DND-41 (cell line): ENCODE results near the gene NUDT9.
"Not testable (repeated sequence)": the region's sequence is repeated elsewhere in the genome, so short reads cannot be mapped to it uniquely, and the experiment has no call there.

ENCODE experiments used
- ATAC-seq: fragments of 200-7000 bp; cut with Tn5 transposase; 3 replicates; pipeline ENCODE4 v1.9.1; 2021; ENCODE audit warnings: low read depth; ENCODE audit not compliant: insufficient read depth
- DNase-seq: peaks from one replicate; pipeline ENCODE4 v3.0.0-alpha.2; 2020
- H2AFZ ChIP-seq: 2 replicates; pipeline ENCODE4 v1.6.0; 2012; ENCODE audit warnings: low read depth, low read length
- H3K27ac ChIP-seq: 2 replicates; pipeline ENCODE4 v1.5.1; 2012; ENCODE audit warnings: low read length, inconsistent platforms
- H3K27me3 ChIP-seq: fragments of 200-600 bp; sonication (generic); 2 replicates; pipeline ENCODE4 v1.6.0; 2012; ENCODE audit warnings: low read length, mild to moderate bottlenecking, inconsistent platforms; ENCODE audit not compliant: insufficient read depth, poor library complexity
- H3K36me3 ChIP-seq: 2 replicates; pipeline ENCODE4 v1.5.1; 2012; ENCODE audit warnings: low read length, inconsistent platforms; ENCODE audit not compliant: insufficient read depth
- H3K4me1 ChIP-seq: 2 replicates; pipeline ENCODE4 v1.5.1; 2012; ENCODE audit warnings: mild to moderate bottlenecking, low read length; ENCODE audit not compliant: insufficient read depth
- H3K4me2 ChIP-seq: 2 replicates; pipeline ENCODE4 v1.6.0; 2012; ENCODE audit warnings: mild to moderate bottlenecking, moderate library complexity, low read length, inconsistent platforms; ENCODE audit not compliant: insufficient read depth
- H3K4me3 ChIP-seq, 2 experiments: fragments of 200-600 bp in 1 of 2; shearing (Covaris generic) in 1 of 2; 2 replicates each; pipeline ENCODE4 v1.5.1; 2012 to 2016; ENCODE audit warnings: inconsistent platforms in 2 of 2, low read length in 2 of 2, mild to moderate bottlenecking in 2 of 2, low read depth in 1 of 2, moderate library complexity in 1 of 2
- H3K79me2 ChIP-seq: 2 replicates; pipeline ENCODE4 v1.6.0; 2012; ENCODE audit warnings: low read length, inconsistent platforms; ENCODE audit not compliant: insufficient read depth
- H3K9ac ChIP-seq: 2 replicates; pipeline ENCODE4 v1.6.0; 2012; ENCODE audit warnings: low read depth, mild to moderate bottlenecking, inconsistent platforms, low read length, moderate library complexity
- H3K9me3 ChIP-seq: 2 replicates; pipeline ENCODE4 v1.5.1; 2012; ENCODE audit warnings: low read length, moderate library complexity, mild to moderate bottlenecking, inconsistent platforms; ENCODE audit not compliant: insufficient read depth, severe bottlenecking
- H4K20me1 ChIP-seq: 2 replicates; pipeline ENCODE4 v1.6.0; 2012; ENCODE audit warnings: low read length; ENCODE audit not compliant: insufficient read depth
- CTCF ChIP-seq: IDR thresholded peaks from 2 replicates; pipeline ENCODE4 v1.5.1; 2012; ENCODE audit warnings: borderline replicate concordance, low read length, moderate library complexity, mild to moderate bottlenecking; ENCODE audit not compliant: poor library complexity, severe bottlenecking; ENCODE audit errors: extremely low read depth
- EZH2 ChIP-seq: IDR thresholded peaks from 3 replicates; pipeline ENCODE4 v1.6.1; 2012; ENCODE audit warnings: borderline replicate concordance, low read depth, mild to moderate bottlenecking, moderate library complexity, low read length, inconsistent platforms; ENCODE audit not compliant: severe bottlenecking

The NUDT9 gene

GRCh38 chr4:87488666-87489065 is 66.3 kb downstream of the NUDT9 start:
- not testable (repeated sequence) for H3K9ac ChIP-seq, DNase-seq, H2AFZ ChIP-seq, H3K9me3 ChIP-seq, H3K27me3 ChIP-seq, H3K36me3 ChIP-seq, ATAC-seq, H4K20me1 ChIP-seq, H3K4me1 ChIP-seq, H3K4me2 ChIP-seq, H3K4me3 ChIP-seq, H3K27ac ChIP-seq, H3K79me2 ChIP-seq

DNA sequence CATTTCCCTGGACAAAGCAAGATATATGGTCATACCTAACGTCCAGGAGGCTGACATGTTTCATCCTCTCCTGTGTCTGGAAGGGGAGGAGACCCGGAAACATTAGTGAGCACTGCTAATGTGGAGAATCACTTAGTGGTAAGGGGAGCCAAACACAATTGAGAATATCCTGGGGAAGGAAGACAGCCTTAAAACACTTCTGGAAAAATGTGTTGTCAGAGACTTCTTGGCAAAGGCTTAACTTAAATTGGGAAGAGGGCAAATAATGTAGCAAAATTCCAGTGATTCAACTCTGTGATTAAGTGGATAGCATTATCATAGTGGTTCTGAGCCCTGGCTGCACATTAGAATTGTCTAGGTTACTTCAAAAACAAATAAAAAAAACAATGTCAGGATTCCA is 67.3 kb downstream of the NUDT9 start:
- H3K9ac ChIP-seq = no peak overlapping the region
- DNase-seq = no peak
- H3K79me2 ChIP-seq = no peaks in the 10 kb centered on the region
- TF ChIP-seq CTCF (no peak), EZH2 (no peak)
- no peaks in the 10 kb centered on the region for H3K27me3 ChIP-seq
- no peaks in the 10 kb centered on the region for H4K20me1 ChIP-seq
- no peaks in the 10 kb centered on the region for H3K9me3 ChIP-seq
- H3K27ac ChIP-seq = no peak overlapping the region
- ATAC-seq = no peak
- no peak overlapping the region for H3K4me2 ChIP-seq
- no peak overlapping the region for H3K4me3 ChIP-seq
- H3K36me3 ChIP-seq = no peaks in the 10 kb centered on the region
- no peaks in the 10 kb centered on the region for H3K4me1 ChIP-seq
- H2AFZ ChIP-seq = no peak overlapping the region

DNA sequence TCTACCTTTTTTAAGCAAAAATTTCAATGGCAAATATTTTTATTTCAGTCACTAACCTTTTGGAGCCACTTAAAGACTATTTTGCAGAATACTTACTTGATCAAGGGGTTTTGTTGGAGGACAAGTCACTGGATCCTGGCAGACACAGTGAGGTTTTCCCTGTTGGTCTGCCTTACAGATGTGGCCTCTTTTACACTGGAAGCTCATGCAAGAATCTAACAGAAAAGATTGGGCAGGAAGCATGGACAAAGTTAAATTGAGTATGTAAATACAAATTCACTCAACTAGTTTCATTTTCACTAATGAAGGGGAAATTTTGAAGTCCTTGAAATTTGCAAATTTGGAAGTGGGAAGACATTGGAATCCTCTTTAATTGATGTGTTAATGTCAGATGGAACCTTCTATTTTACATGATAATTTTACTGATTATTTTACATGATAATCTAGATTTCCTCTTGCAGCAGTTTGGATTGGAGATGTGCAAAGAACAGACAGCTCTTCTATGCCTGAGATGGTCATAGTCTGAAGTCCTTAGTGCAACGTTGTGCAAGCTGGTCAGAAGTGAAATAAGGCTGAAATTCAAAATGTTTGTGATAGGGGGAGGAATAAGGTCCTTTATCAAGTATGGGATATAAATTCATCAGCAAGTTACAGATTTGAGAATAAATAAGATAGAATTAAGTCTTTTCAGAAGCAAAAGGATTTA is 68.4 kb downstream of the NUDT9 start:
- H3K79me2 ChIP-seq = no peaks in the 10 kb centered on the region
- no peaks in the 10 kb centered on the region for H3K27me3 ChIP-seq
- H3K4me1 ChIP-seq = no peaks in the 10 kb centered on the region
- H3K9me3 ChIP-seq = no peaks in the 10 kb centered on the region
- H3K9ac ChIP-seq = no peak overlapping the region
- H3K27ac ChIP-seq = no peak overlapping the region
- H3K4me3 ChIP-seq = no peak overlapping the region
- H2AFZ ChIP-seq = no peak overlapping the region
- ATAC-seq = no peak
- no peaks in the 10 kb centered on the region for H3K36me3 ChIP-seq
- no peaks in the 10 kb centered on the region for H4K20me1 ChIP-seq
- no peak overlapping the region for H3K4me2 ChIP-seq
- TF ChIP-seq EZH2 = no peak
- no peak for TF ChIP-seq CTCF
- no peak for DNase-seq

- no peaks in the 10 kb centered on the region for H3K36me3 ChIP-seq
These were observed 69.1 kb downstream of the NUDT9 start for GRCh38 chr4:87491436-87491835.

DNA sequence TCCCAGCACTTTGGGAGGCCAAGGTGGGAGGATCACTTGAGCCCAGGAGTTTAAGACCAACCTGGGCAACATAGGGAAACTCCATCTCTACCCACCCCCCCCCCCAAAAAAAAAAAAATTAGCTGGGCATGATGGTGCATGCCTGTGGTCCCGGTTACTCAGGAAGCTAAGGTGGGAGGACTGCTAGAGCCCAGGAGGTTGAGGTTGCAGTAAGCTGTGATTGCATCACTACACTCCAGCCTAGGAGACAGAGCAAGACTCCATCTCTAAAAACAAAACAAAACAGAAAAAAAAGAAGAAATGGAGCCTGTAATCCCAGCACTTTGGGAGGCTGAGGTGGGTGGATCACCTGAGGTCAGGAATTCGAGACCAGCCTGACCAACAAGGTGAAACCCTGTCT is 69.5 kb downstream of the NUDT9 start:
- H4K20me1 ChIP-seq, DNase-seq, H3K4me3 ChIP-seq, H2AFZ ChIP-seq, H3K9me3 ChIP-seq, H3K27me3 ChIP-seq, H3K4me1 ChIP-seq, H3K27ac ChIP-seq, H3K9ac ChIP-seq, ATAC-seq, H3K79me2 ChIP-seq, H3K4me2 ChIP-seq, H3K36me3 ChIP-seq: not testable (repeated sequence)

More at GRCh38 chr4:87491436-87491835, 69.1 kb downstream of the NUDT9 start:
- Histone ChIP-seq H3K4me1 (no peaks in the 10 kb centered on the region), H3K4me3 (no peak overlapping the region), H3K4me2 (no peak overlapping the region), H3K27ac (no peak overlapping the region), H3K9ac (no peak overlapping the region), H2AFZ (no peak overlapping the region), H3K27me3 (no peaks in the 10 kb centered on the region), H4K20me1 (no peaks in the 10 kb centered on the region), H3K9me3 (no peaks in the 10 kb centered on the region), H3K79me2 (no peaks in the 10 kb centered on the region)
- ATAC-seq (no peak), DNase-seq (no peak)
- no peak for TF ChIP-seq EZH2
- TF ChIP-seq CTCF = no peak
